A549 (cell line): ENCODE measurements around the gene LUC7L2.

ENCODE experiments used
- CBX8 ChIP-seq: fragments of 200-600 bp; sonication (generic); IDR thresholded peaks from 2 replicates; pipeline ENCODE4 v1.6.1; 2016
- CHD4 ChIP-seq: fragments of 200-600 bp; sonication (generic); IDR thresholded peaks from 2 replicates; pipeline ENCODE4 v1.6.1; 2016; ENCODE audit warnings: antibody characterized with exemption, mild to moderate bottlenecking, borderline replicate concordance
- CTCF ChIP-seq: fragments of >200 bp; sonication (Bioruptor Twin); formaldehyde crosslinking; IDR thresholded peaks from 3 replicates; pipeline ENCODE4 v1.5.1; 2016
- E2F6 ChIP-seq: IDR thresholded peaks from 2 replicates; pipeline ENCODE4 v1.6.1; 2012; ENCODE audit warnings: low read depth, borderline replicate concordance
- FOSL2 ChIP-seq, 2 experiments: fragments of 450-650 bp in 1 of 2; fragments of >200 bp in 1 of 2; sonication (Bioruptor Twin) in 1 of 2; formaldehyde crosslinking; IDR thresholded peaks; 2 replicates each; pipeline versions ENCODE4 v1.5.0 to v1.6.1; 2016 to 2020; ENCODE audit warnings: mild to moderate bottlenecking in 1 of 2, moderate library complexity in 1 of 2
- HDAC2 ChIP-seq: fragments of 200-600 bp; sonication (generic); IDR thresholded peaks from 2 replicates; pipeline ENCODE4 v1.6.1; 2016
- MYC ChIP-seq: IDR thresholded peaks from 2 replicates; pipeline ENCODE4 v1.6.1; 2012; ENCODE audit warnings: mild to moderate bottlenecking, inconsistent platforms, low read length, improper control_type of control experiment, borderline replicate concordance
- NFE2L2 ChIP-seq: fragments of 150-350 bp; conservative IDR thresholded peaks from 2 replicates; pipeline ENCODE4 v1.6.1; 2014; ENCODE audit warnings: low read length
- POLR2A ChIP-seq: IDR thresholded peaks from 2 replicates; pipeline ENCODE4 v1.6.1; 2012; ENCODE audit warnings: mild to moderate bottlenecking, low read length
- RARB ChIP-seq: fragments of 250-450 bp; sonication (Bioruptor Pico); IDR thresholded peaks from 2 replicates; pipeline ENCODE4 v1.8.0; 2021; ENCODE audit warnings: mild to moderate bottlenecking, moderate library complexity
- TFCP2L1 ChIP-seq: fragments of 250-450 bp; sonication (Bioruptor Pico); IDR thresholded peaks from 2 replicates; pipeline ENCODE4 v1.5.0; 2021; ENCODE audit warnings: mild to moderate bottlenecking
- USF2 ChIP-seq: fragments of 450-650 bp; IDR thresholded peaks from 2 replicates; pipeline ENCODE4 v1.6.1; 2014; ENCODE audit warnings: antibody characterized with exemption
- ZFP36 ChIP-seq: fragments of 450-650 bp; IDR thresholded peaks from 2 replicates; pipeline ENCODE4 v1.6.1; 2014; ENCODE audit warnings: borderline replicate concordance; ENCODE audit not compliant: partially characterized antibody

DNA sequence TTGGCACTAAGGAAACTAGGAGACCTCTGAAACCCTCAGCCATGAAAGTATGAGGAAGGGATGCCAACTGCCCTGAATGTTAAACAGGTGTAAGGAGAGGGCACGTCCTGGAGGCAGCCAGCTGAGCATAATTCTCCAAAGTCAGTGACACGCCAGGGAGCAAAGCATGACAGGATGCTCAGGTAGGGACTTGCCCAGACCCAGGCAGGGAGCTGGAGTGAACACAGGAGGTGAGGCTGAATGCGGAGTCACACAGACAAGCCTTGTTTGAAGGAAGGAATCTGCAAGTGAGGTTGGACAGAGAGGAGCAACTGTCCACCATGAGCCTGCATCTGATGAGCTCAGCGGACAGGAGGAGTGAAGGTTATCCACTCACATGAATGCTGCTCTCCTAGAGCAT lies 82.3 kb downstream of the LUC7L2 start:
- TF ChIP-seq CTCF (no peak), ZFP36 (no peak), POLR2A (no peak), NFE2L2 (no peak), E2F6 (no peak), CBX8 (no peak), TFCP2L1 (CRISPR knock-in tag) (no peak), RARB (CRISPR knock-in tag) (no peak), FOSL2 (IDR thresholded peaks at IDR 0.05) (no peak), FOSL2 (CRISPR knock-in tag; IDR thresholded peaks at IDR 0.05) (no peak), HDAC2 (no peak), CHD4 (no peak), USF2 (no peak), MYC (no peak)
